Left ventricle myocardium superior (tissue), 1 donor: ENCODE data around the gene ZNG1C. TPM values are rescaled to one million over a fixed set of nuclear protein-coding genes. Genes with fewer than 3 reads are reported as not detected.
"Not testable (repeated sequence)": the region's sequence is repeated elsewhere in the genome, so short reads cannot be mapped to it uniquely, and the experiment has no call there.

Experiments
- ATAC-seq: fragments of 200-7000 bp; cut with Tn5 transposase; one replicate; pipeline ENCODE4 v1.9.1; 2020; ENCODE audit warnings: mild to moderate bottlenecking, moderate library complexity
- DNase-seq: peaks from one replicate; pipeline ENCODE4 v3.0.0-alpha.2; 2020
- intact Hi-C: fragments of 100-400 bp; cut with micrococcal nuclease; formaldehyde crosslinking; loops from one replicate; pipeline ENCODE4 v1.11.0; 2022
- long read RNA-seq: library from polyadenylated mRNA; unstranded; transcript quantifications from one replicate; pipeline ENCODE4 v2.0.0, GENCODE V29; 2021
- total RNA-seq: library from RNA; stranded (reverse); fragmentation: NEBNext Ultra II Directional; extraction: Animal tissue kit (Norgen Biotek cat#: 25700); gene quantifications from one replicate; pipeline ENCODE4 v1.2.1, GENCODE V29; 2021
- donor health status: DM: no; HTN: yes; CAD: no; lungs with severe emphysema.

ZNG1C gene
- 5.3 TPM for total RNA-seq
- long read RNA-seq, transcript CBWD3-206 (3 exons, 1,736 nt) = major isoform, 11 of 22 reads
- long read RNA-seq, partial matches to known transcripts = 0 of 22 reads
- long read RNA-seq, other reads (novel, unspliced or antisense) = 8 of 22 reads

DNA sequence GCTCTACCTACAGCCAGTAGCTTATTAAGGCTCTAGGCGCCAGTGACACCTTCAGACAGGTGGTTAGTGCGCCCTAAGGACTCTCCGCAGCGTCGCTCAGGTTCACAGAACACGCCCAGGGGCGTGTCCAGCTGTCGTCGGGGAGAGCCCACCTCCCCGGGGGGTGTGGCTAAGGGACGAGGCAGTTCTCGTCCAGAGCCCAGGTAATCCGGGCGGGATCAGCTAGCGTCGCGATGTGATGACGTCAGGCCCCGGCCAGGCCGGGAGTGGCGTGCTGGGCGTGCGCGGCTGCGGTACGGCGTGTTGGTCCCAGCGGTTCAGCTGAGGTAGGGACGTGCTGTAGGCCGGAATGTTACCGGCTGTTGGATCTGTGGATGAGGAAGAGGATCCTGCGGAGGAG, at the start of gene ZNG1C:
TSS of gene ZNG1C (plus strand) at position 301 of the 400 bp plus-strand sequence. CDS start at position 350, 49 bp downstream.
- intact Hi-C loops, DNase-seq, ATAC-seq: not testable (repeated sequence)

DNA sequence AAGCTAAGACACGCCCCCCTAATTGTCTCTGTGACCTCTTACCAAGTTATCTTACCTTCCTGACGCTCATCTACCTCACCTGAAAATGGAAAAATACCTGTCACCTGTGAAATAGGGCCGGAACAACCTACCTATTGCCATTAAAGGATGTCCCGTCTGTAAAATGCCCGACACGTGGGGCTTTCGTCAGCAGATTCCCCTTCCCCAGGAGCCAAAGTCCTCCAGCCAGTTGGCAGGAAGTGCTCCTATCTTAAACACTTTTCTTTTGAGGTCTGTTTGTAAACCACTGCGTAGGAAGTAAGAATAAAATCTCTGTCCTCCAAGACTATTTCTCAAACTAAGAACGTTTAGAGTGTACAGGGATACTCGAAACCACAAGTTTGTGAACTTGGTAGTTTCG, 654 bp downstream of the ZNG1C start:
- DNase-seq, intact Hi-C loops, ATAC-seq: not testable (repeated sequence)

DNA sequence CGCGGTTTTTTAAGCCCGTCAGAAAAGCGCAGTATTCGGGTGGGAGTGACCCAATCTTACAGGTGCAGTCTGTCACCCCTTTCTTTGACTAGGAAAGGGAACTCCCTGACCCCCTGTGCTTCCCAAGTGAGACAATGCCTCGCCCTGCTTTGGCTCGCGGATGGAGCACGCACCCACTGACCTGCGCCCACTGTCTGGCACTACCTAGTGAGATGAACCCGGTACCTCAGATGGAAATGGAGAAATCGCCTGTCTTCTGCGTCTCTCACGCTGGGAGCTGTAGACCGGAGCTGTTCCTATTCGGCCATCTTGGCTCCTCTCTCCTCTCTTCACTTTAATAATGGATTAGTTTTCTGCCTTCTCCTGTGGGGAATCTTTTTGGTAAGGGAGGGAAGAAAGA, 39.3 kb downstream of the ZNG1C start:
- peak; percentile 4 for DNase-seq
- ATAC-seq, intact Hi-C loops: not testable (repeated sequence)

DNA sequence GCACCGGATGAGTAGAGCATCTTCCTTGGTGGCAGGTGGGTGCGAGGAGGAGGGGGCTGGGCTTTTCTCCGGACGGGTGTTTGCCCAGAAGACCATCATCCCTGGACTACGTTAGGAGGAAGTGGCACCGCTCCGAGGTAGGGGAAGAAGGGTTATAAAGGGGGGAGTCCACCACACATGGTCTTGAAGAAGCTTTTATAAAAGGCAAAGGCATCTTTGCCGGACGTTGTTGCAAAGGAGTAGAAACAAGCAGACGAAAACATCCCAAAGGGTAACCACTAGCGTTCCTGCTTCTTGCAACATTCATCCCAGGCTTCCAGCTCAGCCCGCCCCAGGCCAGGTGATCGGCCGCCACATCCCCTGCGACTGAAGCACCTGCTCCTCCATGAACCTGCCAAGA, 60.8 kb downstream of the ZNG1C start, which contains the start of gene FOXD4L3:
TSS of gene FOXD4L3 (plus strand) at position 301 of the 400 bp plus-strand sequence. CDS start at position 386, 85 bp downstream.
- DNase-seq, intact Hi-C loops, ATAC-seq: not testable (repeated sequence)

DNA sequence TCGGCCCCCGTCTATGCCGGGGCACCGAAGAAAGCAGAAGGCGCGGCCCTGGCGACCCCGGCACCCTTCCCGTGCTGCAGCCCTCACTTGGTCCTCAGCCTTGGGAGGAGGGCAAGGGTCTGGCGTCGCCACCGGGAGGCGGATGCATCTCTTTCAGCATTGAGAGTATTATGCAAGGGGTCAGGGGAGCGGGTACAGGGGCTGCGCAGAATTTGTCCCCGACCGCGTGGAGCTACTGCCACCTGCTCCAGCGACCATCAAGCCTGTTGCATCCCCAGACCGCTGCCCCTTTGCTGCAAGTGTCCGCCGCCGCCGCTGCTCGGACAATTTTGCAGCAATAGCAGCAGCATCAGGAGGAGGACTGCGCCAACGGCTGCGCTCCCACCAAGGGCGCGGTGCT, 62.0 kb downstream of the ZNG1C start:
- intact Hi-C loops, ATAC-seq, DNase-seq: not testable (repeated sequence)

DNA sequence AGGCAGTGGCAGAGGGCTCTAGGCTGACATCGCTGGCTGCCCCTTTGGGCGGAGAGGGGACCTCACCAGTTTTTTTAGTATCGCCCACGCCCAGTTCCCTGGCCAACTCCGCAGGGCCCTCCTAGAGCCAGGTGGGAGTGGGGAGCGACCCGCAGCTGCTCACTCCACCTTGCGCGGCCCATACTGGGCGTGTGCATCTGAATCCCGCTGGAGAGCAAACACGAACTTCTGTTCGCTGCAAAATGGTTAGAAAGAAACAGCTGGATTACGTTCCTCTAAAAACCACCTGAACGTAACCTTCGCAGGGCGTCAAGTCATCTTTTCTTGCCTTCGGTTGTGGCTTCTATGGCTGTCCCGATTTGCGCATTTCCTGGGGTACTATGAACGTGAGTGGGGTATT, 62.4 kb downstream of the ZNG1C start:
- intact Hi-C loops, ATAC-seq, DNase-seq: not testable (repeated sequence)

DNA sequence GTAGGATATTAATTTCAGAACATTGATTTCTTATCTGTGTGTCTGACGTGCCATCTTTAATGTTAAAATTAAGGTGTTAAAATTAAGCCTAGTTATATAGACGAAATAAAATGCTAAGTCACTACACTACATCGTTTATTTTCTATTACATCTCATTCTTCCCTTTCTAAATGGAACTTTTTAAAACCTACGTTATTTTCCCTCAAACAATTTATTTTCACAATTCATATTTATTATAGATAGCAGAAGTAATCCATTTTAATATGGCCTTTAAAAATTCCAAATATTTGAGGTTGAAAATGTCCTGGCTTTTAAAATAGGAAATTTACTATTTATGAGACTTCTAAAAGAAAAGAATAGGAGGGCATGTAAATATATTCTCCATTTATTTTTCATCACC, 63.0 kb downstream of the ZNG1C start:
- intact Hi-C loops, ATAC-seq, DNase-seq: not testable (repeated sequence)

DNA sequence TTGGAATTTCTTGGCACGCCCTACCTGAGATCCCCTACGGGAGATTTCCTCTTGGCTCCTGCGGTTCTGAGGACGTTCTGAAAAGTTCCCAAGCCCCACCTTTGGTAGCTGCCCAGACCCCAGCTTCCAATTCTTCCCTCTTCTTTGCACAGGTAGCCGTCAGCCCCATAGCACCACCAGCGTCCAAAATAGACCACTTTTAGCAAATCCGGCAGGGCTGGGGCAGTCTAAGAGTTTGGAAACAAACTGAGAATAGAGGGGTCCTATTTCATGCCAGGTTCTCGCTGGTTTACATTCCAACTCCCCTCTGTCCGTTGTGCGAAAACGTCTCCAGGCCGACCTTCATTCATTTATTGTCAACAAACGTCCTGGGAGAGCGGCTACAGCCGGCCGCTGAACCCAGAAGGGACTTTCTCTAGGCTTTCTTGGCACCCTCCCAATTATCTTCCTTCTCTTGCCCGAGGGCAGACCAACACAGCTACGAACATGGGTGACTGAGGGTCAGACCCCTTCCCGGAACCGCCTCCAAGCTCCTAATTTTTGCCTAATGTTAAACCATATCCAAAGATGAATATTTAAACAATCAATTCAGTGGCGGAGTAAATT, 64.0 kb downstream of the ZNG1C start:
- ATAC-seq, DNase-seq, intact Hi-C loops: not testable (repeated sequence)

DNA sequence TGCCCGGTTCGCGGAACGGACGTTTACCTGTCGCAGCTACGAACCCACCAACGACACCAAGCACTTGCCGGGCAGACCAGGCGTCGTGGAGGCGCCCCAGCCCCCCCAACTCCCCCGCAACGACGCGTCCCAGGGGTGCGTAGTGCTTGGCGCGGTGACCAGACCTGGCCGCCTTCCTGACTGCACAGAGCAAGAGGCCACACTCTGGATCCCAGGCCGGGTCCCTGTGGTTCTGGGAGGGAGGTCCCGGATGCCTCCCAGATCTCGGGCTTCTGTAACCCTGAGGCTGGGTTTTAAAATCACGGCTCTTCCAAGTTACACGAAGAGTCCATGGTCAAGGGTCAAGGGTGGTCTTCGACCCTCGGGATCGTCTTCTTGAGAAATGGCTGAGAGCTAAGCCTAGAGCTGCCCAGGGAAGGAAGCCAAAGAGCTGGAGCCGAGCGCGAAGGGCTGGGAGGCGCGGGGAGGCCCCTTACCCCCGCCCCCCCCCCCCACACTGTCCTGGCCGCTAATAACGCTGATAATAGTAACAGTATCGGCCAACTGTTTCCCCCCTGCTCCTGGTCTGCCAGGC, 64.7 kb downstream of the ZNG1C start:
- intact Hi-C loops, DNase-seq: not testable (repeated sequence)
- peak; percentile 24 for ATAC-seq

DNA sequence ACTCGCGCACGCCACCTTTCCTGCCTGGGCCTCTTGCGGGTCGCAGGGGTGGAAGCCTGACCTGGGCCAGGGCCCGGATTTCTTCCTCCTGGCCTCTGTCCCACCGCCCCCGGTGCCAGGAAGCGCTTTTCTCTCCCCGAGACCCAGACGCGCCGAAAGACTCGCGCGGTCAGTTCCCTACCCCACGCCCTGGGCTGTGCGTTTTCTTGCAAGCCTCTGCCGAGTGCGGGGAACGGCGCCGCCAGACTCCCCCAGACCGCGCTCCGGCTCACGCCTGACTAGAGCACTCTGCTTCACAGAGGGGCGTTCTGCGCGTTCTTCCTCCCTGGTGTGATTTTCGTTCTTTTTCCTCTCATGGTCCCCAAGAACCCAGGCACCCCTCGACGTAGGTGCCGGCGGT, 65.3 kb downstream of the ZNG1C start:
- ATAC-seq = peak; percentile 38
- DNase-seq, intact Hi-C loops: not testable (repeated sequence)

DNA sequence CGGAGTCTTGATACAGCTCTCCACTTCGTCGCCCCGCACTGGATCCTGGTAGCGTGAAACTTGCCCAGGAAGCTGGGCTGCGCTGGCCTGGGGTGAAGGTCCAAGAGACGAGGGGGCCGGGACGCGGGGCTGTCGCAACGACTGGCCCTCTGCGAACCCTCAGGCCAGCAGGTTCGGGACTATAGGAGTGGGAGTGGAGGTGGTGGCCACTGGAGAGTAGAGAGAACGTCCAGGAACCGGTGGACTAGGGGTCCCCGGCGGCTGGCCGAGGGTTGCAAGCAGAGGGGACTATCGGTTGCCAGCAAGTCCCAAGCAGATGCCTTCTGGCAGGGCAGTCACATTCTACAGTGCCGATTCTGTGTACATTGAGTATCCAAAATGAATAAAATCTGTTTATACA, 65.9 kb downstream of the ZNG1C start:
- ATAC-seq = peak; percentile 35
- intact Hi-C loops, DNase-seq: not testable (repeated sequence)

DNA sequence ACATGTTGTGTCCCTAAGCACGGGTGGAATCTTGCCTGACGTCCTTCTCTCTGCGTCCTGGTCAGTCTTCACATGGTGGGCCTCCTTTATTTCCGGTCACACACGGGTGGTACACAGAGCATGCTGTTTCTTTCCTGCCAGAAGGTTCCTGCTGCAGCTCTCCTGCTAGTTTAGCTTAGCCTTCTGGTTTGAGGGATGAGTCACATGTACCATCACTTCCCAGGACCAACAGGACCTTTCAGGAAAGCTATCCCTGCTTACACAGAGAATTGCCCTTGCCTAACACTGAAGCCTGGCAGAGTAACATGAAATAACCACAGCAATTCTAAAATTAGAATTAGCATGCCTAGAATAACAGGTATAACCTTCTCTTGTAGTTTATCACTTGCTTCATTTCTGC, 69.4 kb downstream of the ZNG1C start:
- ATAC-seq, intact Hi-C loops, DNase-seq: not testable (repeated sequence)

DNA sequence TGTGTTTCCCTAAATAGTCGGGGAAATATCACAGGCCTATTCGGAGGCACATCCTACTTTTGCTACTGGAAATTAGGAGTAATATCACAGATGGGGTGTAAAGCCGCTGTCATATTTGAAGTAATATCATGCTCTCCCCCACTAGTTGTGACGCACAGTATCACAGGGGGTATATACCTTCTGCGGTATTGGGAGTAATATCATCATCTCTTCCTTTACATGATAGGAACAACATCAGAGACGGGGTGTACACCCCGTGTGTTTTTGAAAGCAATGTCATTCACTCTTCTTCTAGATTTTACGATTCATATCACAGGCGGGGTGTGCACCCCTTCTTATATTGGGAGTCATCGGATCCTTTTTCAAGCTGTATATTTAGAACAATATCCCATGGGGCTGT, 76.4 kb downstream of the ZNG1C start:
- DNase-seq, intact Hi-C loops, ATAC-seq: not testable (repeated sequence)

DNA sequence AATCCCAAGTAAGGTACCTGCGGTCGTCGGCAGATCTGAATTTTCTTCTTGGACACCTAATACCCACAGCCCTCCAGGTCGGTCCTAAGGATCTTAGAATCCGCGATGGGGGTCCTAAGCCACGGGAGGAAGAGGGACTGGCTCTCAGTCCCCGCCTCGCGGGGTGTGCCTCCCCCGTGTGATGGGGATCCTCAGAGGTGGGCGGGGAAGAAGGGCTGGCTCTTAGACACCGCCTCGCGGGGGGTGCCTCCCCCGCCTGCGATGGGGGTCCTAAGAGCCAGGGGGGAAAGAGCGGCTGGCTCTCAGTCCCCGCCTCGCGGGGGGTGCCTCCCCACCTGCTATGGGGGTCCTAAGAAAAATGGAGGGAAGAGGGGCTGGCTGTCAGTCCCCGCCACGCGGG, 82.0 kb downstream of the ZNG1C start:
- DNase-seq, ATAC-seq, intact Hi-C loops: not testable (repeated sequence)

DNA sequence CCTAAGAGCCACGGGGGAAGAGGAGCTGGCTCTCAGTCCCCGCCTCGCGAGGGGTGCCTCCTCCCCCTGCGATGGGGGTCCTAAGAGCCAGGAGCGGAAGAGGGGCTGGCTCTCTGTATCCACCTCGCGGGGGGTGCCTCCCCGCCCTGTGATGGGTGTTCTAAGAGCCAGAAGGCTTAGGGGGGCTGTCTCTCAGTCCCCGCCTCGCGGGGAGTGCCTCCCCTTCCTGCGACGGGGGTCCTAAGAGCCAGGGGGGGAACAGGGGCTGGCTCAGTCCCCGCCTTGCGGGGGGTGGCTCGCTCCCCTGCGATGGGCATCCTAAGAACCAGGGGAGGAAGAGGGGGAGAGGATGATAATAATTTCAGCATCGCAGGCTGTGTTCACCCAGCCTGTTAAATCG, 82.7 kb downstream of the ZNG1C start:
- DNase-seq, ATAC-seq, intact Hi-C loops: not testable (repeated sequence)

DNA sequence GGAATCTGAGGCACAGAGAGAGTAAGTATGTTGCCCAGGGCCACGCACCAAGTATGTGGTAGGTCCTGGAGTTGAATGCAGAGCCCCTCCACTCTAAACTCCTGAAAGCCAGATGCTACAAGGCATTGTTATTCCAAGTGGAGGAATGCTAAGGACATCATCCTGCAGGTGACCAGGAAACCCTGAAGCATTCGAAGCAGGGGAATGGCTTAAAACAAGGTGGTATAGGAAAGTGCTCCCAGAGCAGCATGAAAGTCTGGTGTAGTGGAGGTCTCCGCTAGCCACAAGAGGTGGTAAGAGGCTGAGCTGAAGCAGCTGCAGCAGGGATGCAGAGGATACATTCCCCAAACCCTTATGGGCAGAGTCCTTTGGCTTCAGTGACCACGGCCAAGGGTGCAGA, 87.3 kb downstream of the ZNG1C start:
- intact Hi-C loops, ATAC-seq, DNase-seq: not testable (repeated sequence)

DNA sequence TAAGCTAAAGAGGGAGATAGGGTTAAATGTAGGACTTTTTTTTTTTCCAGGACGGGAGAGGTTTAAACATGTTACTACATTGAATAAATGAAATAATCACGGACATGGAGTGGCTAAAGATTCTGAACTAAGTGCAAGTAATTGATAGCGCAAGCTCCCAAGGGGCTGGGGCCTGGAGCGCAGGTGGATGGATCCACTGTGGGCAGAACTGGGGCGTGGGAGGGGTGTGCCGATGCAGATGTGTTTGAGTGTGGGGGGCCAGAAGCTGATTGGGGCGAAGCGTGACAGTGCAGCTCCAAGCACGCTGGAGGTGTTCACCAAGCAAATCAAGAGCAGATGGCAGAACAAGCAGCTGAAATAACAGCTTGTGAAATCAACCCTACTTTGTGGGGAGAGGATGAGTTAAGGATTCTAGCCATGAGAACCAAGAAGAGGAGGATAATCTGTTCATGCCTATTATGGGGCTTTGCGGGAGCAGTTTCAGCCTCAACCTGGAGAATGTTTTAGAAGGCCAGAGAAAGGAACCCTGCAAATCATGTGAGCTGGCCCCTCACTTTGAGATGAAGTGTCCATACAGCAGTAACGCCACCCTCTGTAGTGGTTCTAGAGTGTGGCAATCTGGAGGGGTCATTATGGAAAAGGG, 88.9 kb downstream of the ZNG1C start:
- ATAC-seq, DNase-seq, intact Hi-C loops: not testable (repeated sequence)

DNA sequence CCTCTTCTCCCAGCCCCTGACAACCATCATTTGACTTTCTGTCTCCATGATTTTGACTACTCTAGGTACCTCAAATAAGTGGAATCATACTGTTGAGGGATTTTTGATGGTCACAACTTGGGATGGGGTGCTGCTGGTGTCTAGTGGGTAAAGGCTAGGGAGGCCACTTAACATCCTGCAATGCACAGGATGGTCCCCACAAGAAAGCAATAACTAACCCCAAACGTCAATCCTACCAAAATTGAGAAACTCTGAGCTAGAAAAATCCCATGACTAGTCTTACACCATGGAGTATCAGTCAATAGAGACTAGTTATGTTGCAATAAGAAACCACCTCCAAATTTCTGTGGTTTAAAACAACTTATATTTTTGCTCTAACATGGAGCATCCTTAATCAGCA, 90.3 kb downstream of the ZNG1C start:
- ATAC-seq, DNase-seq, intact Hi-C loops: not testable (repeated sequence)

DNA sequence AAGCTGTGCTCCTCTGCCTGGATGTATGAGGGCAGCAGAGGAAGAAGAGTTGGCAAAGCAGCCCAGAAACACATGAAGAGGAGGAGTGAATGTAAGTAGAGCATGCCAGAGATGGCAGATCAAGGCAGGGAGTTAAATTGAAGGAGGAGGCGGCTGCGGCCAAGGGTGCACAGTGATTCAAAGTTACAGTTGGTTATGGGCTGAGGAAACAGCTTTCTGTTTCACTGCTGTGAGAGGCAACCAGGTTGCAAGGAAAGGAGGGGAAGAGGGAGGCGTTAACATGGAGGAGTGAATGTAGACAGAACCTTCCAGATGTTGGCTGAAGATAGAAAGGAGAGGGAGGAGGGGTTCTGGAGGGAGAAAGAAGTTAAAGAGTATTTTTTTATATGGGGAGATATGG, 94.2 kb downstream of the ZNG1C start:
- DNase-seq, intact Hi-C loops: not testable (repeated sequence)
- peak; percentile 32 for ATAC-seq
